RPMI7951 (cell line): ENCODE measurements around the gene ARHGAP25. TPM values are rescaled to one million over a fixed set of nuclear protein-coding genes. Genes with fewer than 3 reads are reported as not detected.
"Not testable (repeated sequence)": the region's sequence is repeated elsewhere in the genome, so short reads cannot be mapped to it uniquely, and the experiment has no call there.

Experiments used
- DNase-seq: peaks from one replicate; pipeline ENCODE4 v3.0.0-alpha.2; 2012; ENCODE audit warnings: low read depth
- total RNA-seq: library from RNA; depleted of rRNA; stranded (reverse); fragments of >200 nt; shearing (Covaris generic); gene quantifications from 2 replicates; pipeline ENCODE4 v1.2.3, GENCODE V29; 2014

ARHGAP25 gene
- total RNA-seq, 1 experiment from 2014 or later, result 0.12 TPM

DNA sequence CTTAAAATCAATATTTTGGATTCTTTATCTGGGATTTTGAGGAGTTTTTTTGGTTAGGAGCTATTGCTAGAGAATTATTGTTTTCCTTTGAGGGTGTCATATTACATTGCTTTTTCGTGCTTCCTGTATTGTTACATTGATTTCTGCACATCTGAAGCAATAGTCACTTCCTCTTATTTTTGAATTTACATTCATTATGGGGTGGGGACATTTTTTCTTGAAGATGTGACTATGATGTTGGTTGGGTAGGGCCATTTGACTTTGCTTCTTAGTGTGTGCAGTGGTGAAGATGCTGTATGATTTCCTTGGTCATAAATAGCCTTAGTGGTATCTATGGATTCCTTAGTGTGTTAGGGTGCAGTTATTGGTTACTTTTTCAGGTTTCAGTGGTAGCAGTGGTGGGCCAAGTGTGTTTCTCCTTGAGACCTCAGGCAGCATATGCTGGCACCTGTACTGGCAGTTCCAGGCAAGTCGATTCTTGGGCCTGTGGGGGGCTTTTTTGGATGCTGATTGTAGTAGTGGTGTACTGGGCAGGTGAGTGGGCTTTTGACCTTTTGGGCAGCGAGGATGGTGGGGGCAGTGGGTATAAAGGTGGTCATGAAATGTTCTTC is 61.8 kb downstream of the ARHGAP25 start:
- DNase-seq, result no peak

DNA sequence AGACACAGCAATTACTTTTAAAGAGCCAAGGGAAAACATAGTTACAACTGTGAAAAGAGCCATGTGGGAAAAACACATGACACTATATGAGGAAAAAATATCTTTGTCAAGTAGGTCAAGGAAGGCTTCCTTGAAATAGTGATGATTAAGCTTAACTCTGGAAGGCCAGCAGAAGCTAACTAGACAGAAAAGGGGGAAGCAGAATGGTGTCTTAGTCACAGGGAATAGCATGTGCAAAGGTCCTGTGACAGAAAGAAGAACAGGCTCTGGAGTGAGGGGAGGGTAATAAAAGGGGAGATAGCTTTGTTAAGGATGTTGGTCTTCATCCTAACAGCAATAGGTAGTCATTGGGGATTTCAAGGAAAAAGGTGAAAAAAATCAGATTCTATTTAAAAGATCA is 64.0 kb downstream of the ARHGAP25 start:
- no peak for DNase-seq

DNA sequence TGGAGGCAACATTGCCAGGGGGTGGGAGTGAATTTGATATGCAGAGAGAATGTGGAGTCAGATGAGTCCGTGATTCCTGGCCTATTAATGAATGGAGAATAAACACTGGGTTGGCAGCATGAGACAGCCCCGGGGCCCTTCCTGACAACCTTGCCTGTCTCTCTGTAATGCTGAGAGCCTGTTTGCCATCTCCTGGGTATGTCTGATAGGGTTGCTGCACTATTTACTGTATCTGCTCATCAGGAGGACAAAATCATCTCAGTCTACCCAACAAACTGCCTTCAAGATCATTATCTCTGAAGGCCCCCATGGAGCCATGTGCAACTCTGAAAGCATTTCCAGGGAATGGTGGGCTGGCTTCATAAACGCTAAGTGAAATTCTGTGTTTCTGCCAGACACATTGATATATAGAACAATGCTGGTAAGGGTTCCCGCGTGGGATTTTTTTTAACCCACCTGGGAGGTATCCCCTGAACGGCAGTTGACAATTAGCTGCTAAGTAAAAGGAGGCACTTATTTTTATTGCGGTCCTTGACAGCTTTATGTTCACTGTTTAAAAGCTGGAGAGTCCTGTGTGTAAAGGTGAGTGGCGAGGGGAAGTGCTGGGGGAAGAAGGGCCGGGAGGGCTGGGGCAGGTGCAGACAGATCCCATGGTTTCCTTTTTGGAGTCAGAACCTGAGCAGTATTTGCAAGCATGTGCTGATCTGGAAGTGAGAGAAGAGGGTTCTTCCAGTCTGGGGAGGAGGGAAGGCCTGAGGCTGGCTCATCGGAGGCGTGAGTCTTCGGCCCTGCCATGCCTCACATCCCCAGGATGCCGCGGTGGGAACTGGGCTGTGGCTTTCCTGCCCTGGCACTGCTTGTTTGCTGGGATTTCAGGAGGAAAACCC is 64.8 kb downstream of the ARHGAP25 start:
- peak; percentile 8 for DNase-seq

DNA sequence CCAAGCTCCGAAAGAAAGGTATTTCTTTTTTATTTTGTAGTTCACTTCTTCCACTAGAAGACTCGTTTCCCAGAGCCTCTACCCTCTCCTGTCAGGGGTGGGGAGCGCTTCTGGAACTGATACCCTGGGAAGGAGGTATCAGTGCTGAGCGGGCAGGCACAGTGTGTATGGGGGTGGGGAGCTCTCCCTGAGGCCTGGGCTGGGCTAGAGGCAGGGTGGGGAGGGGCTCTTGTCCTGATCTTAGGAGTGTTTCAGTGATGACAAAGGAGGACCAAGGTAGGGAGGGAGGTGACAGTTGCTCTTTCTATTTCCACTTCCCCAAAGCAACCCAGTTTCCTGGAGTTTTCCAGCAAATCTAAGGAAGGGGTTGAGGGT is 65.4 kb downstream of the ARHGAP25 start:
- DNase-seq, result no peak

DNA sequence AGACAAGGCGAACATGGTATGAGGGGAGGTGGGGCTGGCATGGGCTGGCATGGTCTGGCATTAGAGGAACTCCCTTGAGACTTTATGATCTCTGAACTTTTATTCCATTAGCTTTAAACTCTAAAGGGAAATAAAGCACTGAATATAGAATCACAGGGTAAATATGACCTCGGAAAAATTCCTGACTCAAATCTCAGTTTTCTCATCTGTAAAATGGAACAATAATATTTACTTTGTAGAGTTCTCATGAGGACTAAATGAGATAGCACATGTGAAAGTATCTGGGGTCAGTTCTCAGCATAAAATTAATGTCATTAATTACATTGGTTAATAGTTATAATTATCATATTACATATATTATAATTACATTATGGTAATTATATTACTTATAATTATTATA is 65.9 kb downstream of the ARHGAP25 start:
- no peak for DNase-seq

DNA sequence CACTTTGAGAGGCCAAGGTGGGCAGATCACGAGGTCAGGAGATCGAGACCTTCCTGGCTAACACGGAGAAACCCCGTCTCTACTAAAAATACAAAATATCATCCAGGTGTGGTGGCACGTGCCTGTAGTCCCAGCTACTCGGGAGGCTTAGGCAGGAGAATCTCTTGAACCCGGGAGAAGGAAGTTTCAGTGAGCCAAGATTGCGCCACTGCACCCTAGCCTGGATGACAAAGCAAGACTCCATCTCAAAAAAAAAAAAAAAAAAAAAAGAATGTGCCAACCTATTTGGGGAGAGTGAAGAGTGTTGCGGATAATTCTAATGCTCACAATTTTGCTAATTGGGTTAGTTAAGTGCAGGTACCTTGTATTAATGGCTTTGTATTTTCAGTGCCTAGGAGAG is 67.5 kb downstream of the ARHGAP25 start:
- DNase-seq, result not testable (repeated sequence)

GRCh38 chr2:68805025-68805424 is 70.4 kb downstream of the ARHGAP25 start:
- DNase-seq, result no peak

GRCh38 chr2:68806511-68807109 is 72.0 kb downstream of the ARHGAP25 start:
- DNase-seq, result peak; percentile 79

GRCh38 chr2:68807821-68808266 is 73.2 kb downstream of the ARHGAP25 start:
- DNase-seq, result peak; percentile 55

DNA sequence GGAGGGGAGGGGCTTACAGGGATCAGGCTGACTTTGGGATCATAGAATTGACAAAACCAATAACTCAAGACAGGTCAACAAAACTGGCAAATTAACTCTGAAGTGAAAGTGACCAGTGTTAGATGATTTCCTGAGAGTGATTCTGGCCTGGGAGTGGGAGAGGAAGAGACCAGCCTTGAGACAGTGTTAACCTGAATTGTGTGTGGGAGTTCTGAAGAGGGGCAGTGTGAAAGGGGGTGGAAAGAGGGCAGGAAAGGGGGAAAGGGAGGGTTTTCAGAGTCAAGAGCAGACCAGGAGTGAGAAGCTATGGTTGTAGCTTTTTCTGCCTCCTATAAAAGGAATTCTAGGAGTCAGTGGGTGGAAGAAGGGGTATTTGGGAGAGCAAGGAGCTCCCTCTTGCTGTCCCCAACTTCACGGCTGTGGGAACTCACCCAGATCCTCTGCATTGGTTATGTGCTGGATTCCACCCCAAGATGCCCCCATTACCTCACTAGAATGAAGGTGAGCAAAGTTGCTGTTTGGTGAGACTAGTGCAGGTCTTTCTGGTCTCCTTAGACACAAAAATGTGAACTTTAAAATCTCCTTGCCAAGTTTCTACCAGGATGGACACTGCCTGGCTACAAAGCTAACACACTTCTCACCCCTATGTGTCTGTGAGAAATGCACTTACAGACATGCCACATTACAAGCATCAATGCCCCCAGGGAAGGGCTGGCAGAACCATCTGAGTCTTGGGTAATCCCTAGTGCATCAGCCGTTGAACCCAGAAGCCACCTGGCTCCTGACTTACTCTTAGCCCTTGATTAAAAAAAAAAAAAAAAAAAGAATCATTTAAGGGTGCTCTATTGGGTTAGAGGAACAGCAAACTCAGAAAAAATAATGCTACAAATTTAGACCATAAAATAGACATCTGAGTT is 75.0 kb downstream of the ARHGAP25 start:
- DNase-seq, result peak; percentile 87

DNA sequence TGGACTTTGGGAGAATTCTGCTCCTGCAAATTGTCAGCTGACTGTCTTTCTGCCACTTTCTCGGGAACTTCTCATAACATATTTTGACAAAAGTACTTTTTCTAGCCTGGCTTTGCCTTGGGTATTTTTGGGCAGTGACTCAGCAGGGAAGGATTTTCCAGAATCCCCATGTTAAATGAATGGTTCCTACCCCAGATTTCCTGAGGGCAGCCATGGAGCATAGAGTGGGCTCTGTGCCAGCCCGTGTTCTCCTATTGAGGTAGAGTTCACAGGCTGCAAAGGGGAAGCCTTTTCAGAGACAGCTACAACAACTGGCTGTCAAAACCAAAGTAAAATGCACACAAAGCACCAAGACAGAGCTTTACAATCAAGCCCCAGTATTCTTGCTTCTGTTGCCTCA is 76.8 kb downstream of the ARHGAP25 start:
- peak; percentile 90 for DNase-seq

DNA sequence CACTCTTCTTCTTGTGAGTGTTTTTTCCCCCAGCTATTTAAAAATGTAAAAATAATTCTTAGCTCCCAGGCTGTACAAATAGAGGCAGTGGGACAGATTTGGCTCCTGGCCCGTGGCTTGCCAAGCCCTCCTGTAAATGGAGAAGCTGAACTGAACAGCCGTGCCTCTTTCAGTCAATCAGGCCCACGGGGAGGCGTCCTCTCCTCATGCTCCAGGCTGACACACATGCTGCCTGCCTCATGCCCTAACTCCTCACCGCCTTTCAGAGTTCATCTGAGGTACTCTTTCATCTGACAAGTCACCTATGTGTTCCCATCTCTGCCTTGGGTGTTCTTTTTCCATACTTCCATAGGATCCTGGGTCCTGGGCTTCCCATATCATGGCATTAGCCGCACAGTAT is 77.6 kb downstream of the ARHGAP25 start:
- DNase-seq, result no peak

DNA sequence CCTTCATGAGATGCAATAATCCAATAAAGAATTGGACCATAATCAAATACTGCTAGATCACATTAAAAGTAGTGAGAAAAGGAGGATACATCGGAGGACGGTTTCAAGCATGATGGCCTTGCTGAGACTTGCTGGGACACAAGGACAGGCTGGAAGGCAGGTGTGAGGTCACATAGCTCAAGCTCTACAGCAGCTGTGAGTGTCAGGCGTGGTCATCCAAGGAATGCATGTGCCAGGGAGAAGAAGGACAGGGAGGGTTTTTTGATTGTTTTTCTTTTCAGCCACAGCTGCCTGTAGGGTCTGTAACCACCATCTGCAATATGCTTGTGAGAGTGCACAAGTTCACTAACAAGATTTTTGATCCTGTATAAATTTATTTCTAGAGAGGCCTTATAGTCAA is 79.0 kb downstream of the ARHGAP25 start:
- peak; percentile 47 for DNase-seq

DNA sequence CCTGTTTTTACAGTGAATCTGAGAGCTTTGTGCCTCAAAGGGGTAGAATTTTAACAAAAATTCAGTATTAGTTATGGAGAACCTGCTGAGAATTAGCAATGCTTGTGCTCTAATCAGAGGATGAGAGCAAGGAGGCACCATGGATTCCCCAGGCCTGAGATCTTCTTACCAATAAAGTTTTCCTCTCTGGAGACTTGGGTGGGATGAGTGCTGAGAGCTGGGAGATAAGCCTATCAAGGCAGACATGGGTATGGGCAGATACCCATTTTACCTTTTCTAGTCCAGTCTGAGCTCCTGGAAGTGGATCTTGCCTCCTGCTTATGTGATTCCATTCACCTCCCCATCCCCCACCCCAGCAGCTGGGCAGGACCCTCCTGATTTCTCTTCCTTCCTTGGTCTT is 82.7 kb downstream of the ARHGAP25 start:
- no peak for DNase-seq

DNA sequence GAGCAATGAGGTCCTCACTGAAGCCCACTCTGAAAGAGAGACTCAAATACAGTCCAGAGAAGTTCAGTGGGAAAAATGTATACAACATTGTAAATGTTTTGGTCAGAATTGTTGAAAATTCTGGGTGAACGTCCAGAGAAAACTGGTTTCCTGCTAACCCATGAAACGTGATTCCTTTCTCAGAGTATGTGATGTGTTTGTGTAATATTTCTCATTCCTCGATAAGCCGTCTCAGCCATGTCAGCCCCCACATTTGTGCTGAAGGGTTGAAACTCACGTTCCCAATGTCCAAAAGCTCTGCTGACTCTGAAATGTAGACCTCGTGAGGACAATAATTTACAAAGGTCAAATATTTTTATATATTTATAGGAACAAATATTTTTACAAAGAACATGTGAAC is 84.9 kb downstream of the ARHGAP25 start:
- DNase-seq, result no peak

GRCh38 chr2:68822207-68822872 is 87.7 kb downstream of the ARHGAP25 start:
- no peak for DNase-seq

- peak; percentile 76 for DNase-seq
Observed at GRCh38 chr2:68824831-68825230, 90.2 kb downstream of the ARHGAP25 start.

DNA sequence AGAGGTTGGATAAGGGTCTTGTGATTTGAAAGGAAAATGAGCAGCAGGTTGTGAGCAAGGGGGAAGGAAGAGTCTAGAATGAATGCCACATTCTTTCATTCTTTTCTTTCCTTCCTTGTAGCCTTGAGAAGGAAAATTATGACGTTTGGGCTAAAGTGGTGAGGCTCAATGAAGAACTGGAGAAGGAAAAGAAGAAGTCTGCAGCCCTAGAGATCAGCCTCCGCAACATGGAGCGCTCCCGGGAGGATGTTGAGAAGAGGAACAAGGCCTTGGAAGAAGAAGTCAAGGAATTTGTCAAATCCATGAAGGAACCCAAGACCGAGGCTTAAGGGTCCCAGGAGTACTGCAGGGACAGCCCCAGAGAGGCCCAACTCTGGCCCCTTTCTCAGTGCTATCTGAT is 91.3 kb downstream of the ARHGAP25 start:
- DNase-seq, result no peak

- no peak for DNase-seq
Observed at GRCh38 chr2:68827666-68828065, 93.1 kb downstream of the ARHGAP25 start.

DNA sequence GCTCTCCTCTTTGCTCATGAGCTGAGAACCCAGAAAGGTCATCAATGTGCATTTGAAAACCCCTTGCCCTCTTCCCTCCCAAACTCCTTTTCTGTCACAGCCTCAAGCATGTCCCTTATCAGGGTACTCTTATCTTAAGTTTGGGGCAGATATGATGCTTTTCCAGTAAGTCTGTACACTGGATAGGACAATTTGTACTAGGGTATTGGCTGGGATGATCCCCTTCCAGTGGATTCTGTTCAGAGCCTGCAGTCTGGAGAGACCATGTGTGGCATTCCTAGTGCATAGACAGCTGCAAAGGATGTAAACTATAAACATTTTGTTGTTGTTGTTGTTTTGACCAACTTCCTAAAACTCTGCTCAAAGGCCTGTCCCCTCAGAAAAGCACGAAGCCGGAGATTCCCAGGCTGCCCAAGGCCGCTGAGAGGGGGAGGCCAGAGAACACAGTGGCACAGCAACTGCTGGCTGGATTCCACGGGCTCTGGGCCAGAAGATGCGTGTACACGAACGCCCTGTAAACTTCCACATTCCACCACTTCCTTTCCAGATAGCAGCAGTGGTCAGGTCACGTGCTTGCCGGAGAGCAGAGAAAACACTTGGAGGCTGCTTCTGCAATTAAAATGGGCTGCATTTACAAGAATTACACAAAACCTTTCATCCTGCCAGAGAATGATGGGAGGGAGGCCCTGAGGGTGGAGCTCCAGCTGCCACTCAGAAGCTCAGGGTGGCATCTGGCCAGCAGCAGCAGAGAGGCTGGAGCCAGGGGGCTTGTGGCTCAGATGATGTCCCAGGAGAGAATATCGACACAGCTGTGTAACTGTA is 94.5 kb downstream of the ARHGAP25 start:
- DNase-seq, result peak; percentile 99
